Activated T-cell treated with anti-CD3 and anti-CD28 coated beads for 1 hour (primary cell): ENCODE measurements around the gene CCNYL1.

Experiments used
- DNase-seq: peaks from one replicate; pipeline ENCODE4 v3.0.0-alpha.2; 2020; ENCODE audit warnings: low read depth

Gene CCNYL1

GRCh38 chr2:207766041-207766551, 54.7 kb downstream of the CCNYL1 start:
- no peak for DNase-seq

GRCh38 chr2:207766697-207767460, 55.4 kb downstream of the CCNYL1 start:
- no peak for DNase-seq

GRCh38 chr2:207767461-207768167, 56.2 kb downstream of the CCNYL1 start:
- DNase-seq = no peak

GRCh38 chr2:207768168-207768865, 56.9 kb downstream of the CCNYL1 start:
- DNase-seq = no peak

- DNase-seq = no peak
Observed at GRCh38 chr2:207768866-207769596, 57.6 kb downstream of the CCNYL1 start.

GRCh38 chr2:207770602-207771404, 59.4 kb downstream of the CCNYL1 start:
- no peak for DNase-seq

GRCh38 chr2:207771421-207771820, 60.0 kb downstream of the CCNYL1 start:
- no peak for DNase-seq

GRCh38 chr2:207772081-207772843, 60.8 kb downstream of the CCNYL1 start:
- no peak for DNase-seq

- no peak for DNase-seq
Observed at GRCh38 chr2:207772844-207773205, 61.4 kb downstream of the CCNYL1 start.

- DNase-seq = no peak
Observed at GRCh38 chr2:207775473-207775872, 64.0 kb downstream of the CCNYL1 start.

GRCh38 chr2:207777124-207777523, 65.7 kb downstream of the CCNYL1 start:
- no peak for DNase-seq

GRCh38 chr2:207778298-207778882, 67.0 kb downstream of the CCNYL1 start:
- DNase-seq = no peak

GRCh38 chr2:207779523-207779922, 68.1 kb downstream of the CCNYL1 start:
- DNase-seq = no peak

- no peak for DNase-seq
Observed at GRCh38 chr2:207782238-207783030, 71.0 kb downstream of the CCNYL1 start.

- DNase-seq = no peak
Observed at GRCh38 chr2:207783514-207783913, 72.1 kb downstream of the CCNYL1 start.

GRCh38 chr2:207784898-207785297, 73.5 kb downstream of the CCNYL1 start:
- no peak for DNase-seq

GRCh38 chr2:207787017-207787416, 75.6 kb downstream of the CCNYL1 start:
- no peak for DNase-seq

- DNase-seq = no peak
Observed at GRCh38 chr2:207787800-207788199, 76.4 kb downstream of the CCNYL1 start.

- no peak for DNase-seq
Observed at GRCh38 chr2:207790898-207791297, 79.5 kb downstream of the CCNYL1 start.
